ENCODE data around the gene KBTBD2.
"Not testable (repeated sequence)": the region's sequence is repeated elsewhere in the genome, so short reads cannot be mapped to it uniquely, and the experiment has no call there.

KBTBD2 gene

GRCh38 chr7:32891043-32891799 lies at the start of gene KBTBD2:
Gene KBTBD2 (minus strand): TSS chr7:32891760. CDS start chr7:32879604, 12,156 bp downstream.
- DNase-seq: peak; percentile 89

GRCh38 chr7:32941181-32941580 lies 49.6 kb upstream of the KBTBD2 start:
- DNase-seq: peak; percentile 93

- peak; percentile 96 for DNase-seq
Observed at GRCh38 chr7:32937344-32938174, 46.0 kb upstream of the KBTBD2 start.

GRCh38 chr7:32936689-32937088 lies 45.1 kb upstream of the KBTBD2 start:
- no peak for DNase-seq

- no peak for DNase-seq
Observed at GRCh38 chr7:32935558-32935957, 44.0 kb upstream of the KBTBD2 start.

- no peak for DNase-seq
Observed at GRCh38 chr7:32930378-32930777, 38.8 kb upstream of the KBTBD2 start.

GRCh38 chr7:32929430-32930143 lies 38.0 kb upstream of the KBTBD2 start:
- no peak for DNase-seq

GRCh38 chr7:32928785-32929298 lies 37.3 kb upstream of the KBTBD2 start:
- DNase-seq: no peak

- no peak for DNase-seq
Observed at GRCh38 chr7:32921896-32922295, 30.3 kb upstream of the KBTBD2 start.

GRCh38 chr7:32916994-32917393 lies 25.4 kb upstream of the KBTBD2 start:
- DNase-seq: not testable (repeated sequence)

- peak; percentile 71 for DNase-seq
Observed at GRCh38 chr7:32916006-32916405, 24.4 kb upstream of the KBTBD2 start.

GRCh38 chr7:32915041-32915536 lies 23.5 kb upstream of the KBTBD2 start:
- DNase-seq: no peak

- no peak for DNase-seq
Observed at GRCh38 chr7:32914184-32914583, 22.6 kb upstream of the KBTBD2 start.

- no peak for DNase-seq
Observed at GRCh38 chr7:32910195-32910594, 18.6 kb upstream of the KBTBD2 start.

GRCh38 chr7:32905175-32905662 lies 13.7 kb upstream of the KBTBD2 start:
- DNase-seq: no peak

GRCh38 chr7:32901629-32902028 lies 10.1 kb upstream of the KBTBD2 start:
- DNase-seq: no peak

GRCh38 chr7:32900433-32900995 lies 9.0 kb upstream of the KBTBD2 start:
- no peak for DNase-seq

GRCh38 chr7:32897376-32897775 lies 5.8 kb upstream of the KBTBD2 start:
- not testable (repeated sequence) for DNase-seq

GRCh38 chr7:32896564-32897347 lies 5.2 kb upstream of the KBTBD2 start:
- no peak for DNase-seq

GRCh38 chr7:32894171-32894570 lies 2.6 kb upstream of the KBTBD2 start:
- DNase-seq: no peak

GRCh38 chr7:32893722-32894121 lies 2.2 kb upstream of the KBTBD2 start:
- no peak for DNase-seq

GRCh38 chr7:32893207-32893524 lies 1.6 kb upstream of the KBTBD2 start:
- no peak for DNase-seq

Measured in NCI-H82 (cell line).